Measurements from ENCODE around the gene DCUN1D2.

DCUN1D2 gene

GRCh38 chr13:113507505-113508345 lies 17.2 kb upstream of the DCUN1D2 start:
- H3K27ac Mint-ChIP-seq: no peak overlapping the region
- H3K27me3 Mint-ChIP-seq: no peaks in the 10 kb centered on the region
- CTCF ChIA-PET: no interaction called here
- peaks cover 26% of the 10 kb centered on the region for H3K36me3 Mint-ChIP-seq
- H3K4me3 Mint-ChIP-seq: no peak overlapping the region
- H3K9me3 Mint-ChIP-seq: no peaks in the 10 kb centered on the region
- no peak for DNase-seq
- H3K4me1 Mint-ChIP-seq: no peaks in the 10 kb centered on the region

GRCh38 chr13:113506871-113507388 lies 16.4 kb upstream of the DCUN1D2 start:
- no peak overlapping the region for H3K4me3 Mint-ChIP-seq
- H3K9me3 Mint-ChIP-seq: no peaks in the 10 kb centered on the region
- H3K36me3 Mint-ChIP-seq: peaks cover 26% of the 10 kb centered on the region
- no peak overlapping the region for H3K27ac Mint-ChIP-seq
- no peaks in the 10 kb centered on the region for H3K27me3 Mint-ChIP-seq
- no peak for DNase-seq
- H3K4me1 Mint-ChIP-seq: no peaks in the 10 kb centered on the region
- CTCF ChIA-PET: no interaction called here

- H3K4me3 Mint-ChIP-seq: no peak overlapping the region
- no peak overlapping the region for H3K27ac Mint-ChIP-seq
- no peaks in the 10 kb centered on the region for H3K4me1 Mint-ChIP-seq
- H3K9me3 Mint-ChIP-seq: no peaks in the 10 kb centered on the region
- DNase-seq: no peak
- peaks cover 30% of the 10 kb centered on the region for H3K36me3 Mint-ChIP-seq
- CTCF ChIA-PET: no interaction called here
- H3K27me3 Mint-ChIP-seq: no peaks in the 10 kb centered on the region
Measured at GRCh38 chr13:113506025-113506685, 15.6 kb upstream of the DCUN1D2 start.

DNA sequence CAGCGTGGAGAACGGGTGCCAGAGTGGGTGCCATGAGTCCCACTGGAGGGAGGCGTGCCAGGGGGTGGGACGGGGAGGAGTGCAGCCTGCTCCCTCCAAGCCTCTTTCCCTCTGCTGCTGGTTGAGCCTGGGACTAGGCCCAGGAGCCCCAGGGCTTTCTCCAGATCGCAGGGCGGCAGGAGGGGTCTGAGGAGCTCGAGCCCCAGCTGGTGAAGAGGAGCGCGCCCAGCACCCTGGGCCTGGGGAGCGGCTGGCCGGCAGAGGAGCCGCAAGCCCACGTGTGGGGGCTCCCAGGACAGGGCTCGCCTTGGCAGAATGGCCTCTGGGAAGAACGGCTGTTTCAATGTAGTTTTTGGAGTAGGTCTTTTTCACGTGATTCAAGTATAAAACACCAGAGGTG lies 12.2 kb upstream of the DCUN1D2 start:
- Mint-ChIP-seq H3K27me3 (no peaks in the 10 kb centered on the region), H3K27ac (no peak overlapping the region), H3K4me3 (no peak overlapping the region), H3K9me3 (no peaks in the 10 kb centered on the region), H3K36me3 (peaks cover 38% of the 10 kb centered on the region), H3K4me1 (no peaks in the 10 kb centered on the region)
- CTCF ChIA-PET: no interaction called here
- DNase-seq: no peak

GRCh38 chr13:113500530-113501265 lies 10.2 kb upstream of the DCUN1D2 start:
- H3K4me3 Mint-ChIP-seq: no peak overlapping the region

DNA sequence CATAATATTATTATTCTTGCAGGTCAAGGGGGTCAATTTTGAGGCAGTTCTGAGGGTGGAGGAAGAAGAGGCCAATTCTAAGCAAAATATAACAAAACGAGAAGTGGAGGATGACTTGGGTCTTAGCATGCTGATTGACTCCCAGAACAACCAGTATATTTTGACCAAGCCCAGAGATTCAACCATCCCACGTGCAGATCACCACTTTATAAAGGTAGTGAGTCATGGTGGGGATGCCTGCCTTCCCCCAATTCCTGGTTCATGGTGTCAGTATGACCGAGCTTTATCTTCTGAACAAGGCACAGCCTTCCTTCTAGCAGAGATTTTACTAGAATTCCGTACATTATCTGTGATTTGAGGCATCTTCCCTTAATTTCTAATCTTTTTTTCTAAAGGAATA lies 9.4 kb upstream of the DCUN1D2 start:
- Mint-ChIP-seq H3K4me3 (no peak overlapping the region), H3K27me3 (no peaks in the 10 kb centered on the region), H3K4me1 (peaks cover 15% of the 10 kb centered on the region), H3K9me3 (no peaks in the 10 kb centered on the region), H3K27ac (no peak overlapping the region), H3K36me3 (peaks cover 42% of the 10 kb centered on the region)
- CTCF ChIA-PET: no interaction called here
- DNase-seq: no peak

More at GRCh38 chr13:113500530-113501265, 10.2 kb upstream of the DCUN1D2 start:
- H3K36me3 Mint-ChIP-seq: peaks cover 47% of the 10 kb centered on the region
- DNase-seq: no peak
- H3K4me1 Mint-ChIP-seq: peaks cover 10% of the 10 kb centered on the region
- H3K9me3 Mint-ChIP-seq: no peaks in the 10 kb centered on the region
- H3K27ac Mint-ChIP-seq: no peak overlapping the region
- no peaks in the 10 kb centered on the region for H3K27me3 Mint-ChIP-seq
- CTCF ChIA-PET: no interaction called here

DNA sequence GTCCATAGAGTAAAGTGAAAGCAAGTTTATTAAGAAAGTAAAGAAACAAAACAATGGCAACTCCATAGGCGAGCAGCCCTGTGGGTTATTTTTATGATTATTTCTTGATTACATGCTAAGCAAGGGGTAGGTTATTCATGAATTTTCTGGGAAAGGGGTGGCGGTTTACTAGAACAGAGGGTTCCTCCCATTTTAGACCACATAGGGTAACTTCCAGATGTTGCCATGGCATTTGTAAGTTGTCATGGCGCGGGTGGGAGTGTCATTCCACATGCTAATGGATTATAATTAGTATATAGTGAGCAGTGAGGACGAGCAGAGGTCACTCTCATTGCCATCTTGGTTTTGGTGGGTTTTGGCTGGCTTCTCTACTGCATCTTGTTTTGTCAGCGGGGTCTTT lies 8.4 kb upstream of the DCUN1D2 start:
- Mint-ChIP-seq H3K9me3 (no peaks in the 10 kb centered on the region), H3K27ac (no peak overlapping the region), H3K36me3 (peaks cover 42% of the 10 kb centered on the region), H3K4me3 (no peak overlapping the region), H3K4me1 (peaks cover 20% of the 10 kb centered on the region), H3K27me3 (no peaks in the 10 kb centered on the region)
- DNase-seq: no peak
- CTCF ChIA-PET: no interaction called here

DNA sequence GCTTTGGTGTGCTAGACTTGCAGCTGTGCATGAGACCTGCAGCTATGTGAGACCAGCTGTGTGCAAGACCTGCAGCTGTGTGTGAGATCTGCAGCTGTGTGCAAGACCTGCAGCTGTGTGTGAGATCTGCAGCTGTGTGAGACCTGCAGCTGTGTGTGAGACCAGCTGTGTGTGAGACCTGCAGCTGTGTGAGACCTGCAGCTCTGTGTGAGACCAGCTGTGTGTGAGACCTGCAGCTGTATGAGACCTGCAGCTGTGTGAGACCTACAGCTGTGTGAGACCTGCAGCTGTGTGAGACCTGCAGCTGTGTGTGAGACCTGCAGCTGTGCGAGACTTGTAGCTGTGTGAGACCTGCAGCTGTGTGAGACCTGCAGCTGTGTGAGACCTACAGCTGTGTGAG lies 6.7 kb upstream of the DCUN1D2 start:
- peaks cover 44% of the 10 kb centered on the region for H3K36me3 Mint-ChIP-seq
- H3K4me3 Mint-ChIP-seq: no peak overlapping the region
- H3K4me1 Mint-ChIP-seq: peaks cover 29% of the 10 kb centered on the region
- no peaks in the 10 kb centered on the region for H3K27me3 Mint-ChIP-seq
- no peaks in the 10 kb centered on the region for H3K9me3 Mint-ChIP-seq
- no peak overlapping the region for H3K27ac Mint-ChIP-seq
- CTCF ChIA-PET: interaction anchor here (1.2 kb wide), 2 partner anchors 9 to 34 kb away, joined by 3 read pairs; no protein-coding TSS in a partner anchor
- DNase-seq: no peak

DNA sequence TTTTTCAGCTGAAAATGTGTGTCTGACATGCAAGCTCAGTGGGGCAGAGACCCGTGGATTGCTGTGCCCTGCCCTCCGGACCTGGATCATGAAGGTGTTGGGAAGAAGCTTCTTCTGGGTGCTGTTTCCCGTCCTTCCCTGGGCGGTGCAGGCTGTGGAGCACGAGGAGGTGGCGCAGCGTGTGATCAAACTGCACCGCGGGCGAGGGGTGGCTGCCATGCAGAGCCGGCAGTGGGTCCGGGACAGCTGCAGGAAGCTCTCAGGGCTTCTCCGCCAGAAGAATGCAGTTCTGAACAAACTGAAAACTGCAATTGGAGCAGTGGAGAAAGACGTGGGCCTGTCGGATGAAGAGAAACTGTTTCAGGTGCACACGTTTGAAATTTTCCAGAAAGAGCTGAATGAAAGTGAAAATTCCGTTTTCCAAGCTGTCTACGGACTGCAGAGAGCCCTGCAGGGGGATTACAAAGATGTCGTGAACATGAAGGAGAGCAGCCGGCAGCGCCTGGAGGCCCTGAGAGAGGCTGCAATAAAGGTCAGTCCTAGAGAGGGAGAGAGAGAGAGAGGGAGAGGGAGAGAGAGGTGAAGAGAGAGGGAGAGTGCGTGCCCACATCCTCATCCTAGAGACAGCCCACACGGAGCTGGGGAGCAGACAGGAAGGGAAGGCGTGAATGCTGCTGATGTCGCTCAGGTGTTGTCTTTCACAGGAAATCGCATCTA lies 5.1 kb upstream of the DCUN1D2 start:
- no peak overlapping the region for H3K27ac Mint-ChIP-seq
- H3K27me3 Mint-ChIP-seq: no peaks in the 10 kb centered on the region
- no peaks in the 10 kb centered on the region for H3K9me3 Mint-ChIP-seq
- H3K4me1 Mint-ChIP-seq: peaks cover 36% of the 10 kb centered on the region
- no peak for DNase-seq
- no peak overlapping the region for H3K4me3 Mint-ChIP-seq
- H3K36me3 Mint-ChIP-seq: peaks cover 39% of the 10 kb centered on the region
- CTCF ChIA-PET: interaction anchor here (1.2 kb wide), 1 partner anchor 7 kb away, joined by 3 read pairs; no protein-coding TSS in a partner anchor

DNA sequence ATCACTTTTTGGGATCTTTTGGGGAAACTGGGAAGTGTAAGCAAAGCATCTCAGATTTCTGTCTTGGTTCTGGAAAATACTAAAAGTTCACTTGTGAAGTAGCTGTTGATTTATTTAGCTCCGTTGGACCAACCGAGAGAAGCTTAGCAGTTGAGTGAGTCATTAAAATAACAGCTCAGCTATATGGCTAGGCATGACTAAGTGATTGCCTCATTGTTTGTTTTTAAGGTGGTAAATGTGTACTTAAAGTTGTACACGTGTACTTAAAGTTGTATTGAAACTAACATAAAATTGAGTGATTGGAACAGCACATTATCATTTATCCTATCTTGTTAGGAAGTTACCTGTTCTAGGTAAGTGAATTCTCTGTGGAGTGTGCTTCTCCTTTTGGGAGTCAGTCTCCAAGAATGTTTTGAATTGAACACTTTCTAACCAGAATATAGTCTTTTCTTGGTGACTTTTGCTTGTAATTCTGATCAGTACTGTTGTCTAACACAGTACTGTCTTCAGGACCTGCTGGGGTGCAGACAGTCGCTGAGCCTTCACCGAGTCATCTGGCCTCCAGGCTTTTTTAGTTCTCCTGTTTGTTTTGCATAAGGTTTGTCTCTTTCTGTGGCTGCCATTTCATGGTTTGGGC lies 2.9 kb upstream of the DCUN1D2 start:
- peak overlapping the region; percentile 46 for H3K27ac Mint-ChIP-seq
- H3K9me3 Mint-ChIP-seq: no peaks in the 10 kb centered on the region
- peaks cover 4% of the 10 kb centered on the region for H3K27me3 Mint-ChIP-seq
- H3K4me3 Mint-ChIP-seq: peak overlapping the region; percentile 40
- DNase-seq: no peak
- CTCF ChIA-PET: no interaction called here
- peaks cover 52% of the 10 kb centered on the region for H3K4me1 Mint-ChIP-seq
- H3K36me3 Mint-ChIP-seq: peaks cover 27% of the 10 kb centered on the region

- peak overlapping the region; percentile 76 for H3K4me3 Mint-ChIP-seq
- H3K36me3 Mint-ChIP-seq: peaks cover 20% of the 10 kb centered on the region
- H3K27me3 Mint-ChIP-seq: peaks cover 4% of the 10 kb centered on the region
- H3K9me3 Mint-ChIP-seq: no peaks in the 10 kb centered on the region
- peaks cover 59% of the 10 kb centered on the region for H3K4me1 Mint-ChIP-seq
- CTCF ChIA-PET: no interaction called here
- no peak for DNase-seq
- H3K27ac Mint-ChIP-seq: no peak overlapping the region
Measured at GRCh38 chr13:113491982-113492381, 1.5 kb upstream of the DCUN1D2 start.

DNA sequence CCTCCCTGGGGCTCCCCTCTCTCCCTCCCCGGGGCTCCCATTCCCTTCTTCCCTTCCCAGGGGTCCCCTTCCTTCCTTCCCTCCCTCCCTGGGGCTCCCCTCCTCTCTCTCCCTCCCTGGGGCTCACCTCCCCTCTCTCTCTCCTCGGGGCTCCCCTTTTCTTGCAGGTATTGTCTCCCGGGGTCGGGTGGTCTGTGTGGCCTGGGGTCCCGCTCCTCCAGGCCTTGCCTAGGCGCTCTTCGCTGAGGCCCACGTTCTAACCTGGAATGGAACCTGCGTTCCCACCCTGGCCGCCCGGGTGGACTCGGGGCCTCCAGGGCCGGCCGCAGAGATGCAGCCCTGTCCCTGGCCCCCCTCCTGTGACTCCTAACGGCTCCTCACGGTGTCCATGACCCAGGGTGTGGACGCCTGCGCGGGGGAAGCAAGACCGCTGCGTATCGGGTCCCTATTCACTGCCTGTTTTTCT lies 940 bp upstream of the DCUN1D2 start:
- CTCF ChIA-PET: no interaction called here
- DNase-seq: no peak
- Mint-ChIP-seq H3K27ac (no peak overlapping the region), H3K27me3 (peaks cover 4% of the 10 kb centered on the region), H3K4me3 (peak overlapping the region; percentile 76), H3K9me3 (no peaks in the 10 kb centered on the region), H3K4me1 (peaks cover 55% of the 10 kb centered on the region), H3K36me3 (peaks cover 18% of the 10 kb centered on the region)

All from activated naive CD4-positive, alpha-beta T cell treated with anti-CD3 and anti-CD28 coated beads, Interleukin-2, amount 10 ng/mL, durations not matched to agents 7 days and 5 days (primary cell).